Panc1 (cell line): ENCODE results near the gene SCGB3A1.

Source experiments
- CTCF ChIP-seq: fragments of 450-650 bp; IDR thresholded peaks from 2 replicates; pipeline ENCODE4 v1.5.1; 2017; ENCODE audit warnings: mild to moderate bottlenecking
- POLR2AphosphoS5 ChIP-seq: IDR thresholded peaks from 2 replicates; pipeline ENCODE4 v1.6.1; 2012; ENCODE audit warnings: mild to moderate bottlenecking, low read depth, low read length, moderate library complexity
- SIN3A ChIP-seq: IDR thresholded peaks from 2 replicates; pipeline ENCODE4 v1.6.1; 2012; ENCODE audit warnings: low read depth, mild to moderate bottlenecking, low read length, moderate library complexity, borderline replicate concordance; ENCODE audit not compliant: insufficient read depth
- TCF7L2 ChIP-seq: IDR thresholded peaks from 2 replicates; pipeline ENCODE4 v1.6.1; 2011; ENCODE audit warnings: mild to moderate bottlenecking, low read depth, low read length, inconsistent platforms
- TF ChIP-seq, protein P1 (sequence below), 2 experiments: IDR thresholded peaks; 2 replicates each; pipeline ENCODE4 v1.6.1; 2011 to 2012; ENCODE audit warnings: low read depth in 2 of 2, control low read depth in 1 of 2, low read length in 1 of 2, mild to moderate bottlenecking in 1 of 2, moderate library complexity in 1 of 2; ENCODE audit not compliant: insufficient read depth in 1 of 2

GRCh38 chr5:180605554-180606214 lies 14.4 kb upstream of the SCGB3A1 start:
- TF ChIP-seq CTCF (peak; percentile 92), TCF7L2 (no peak), POLR2AphosphoS5 (no peak), SIN3A (no peak)
- TF ChIP-seq, protein P1, sequence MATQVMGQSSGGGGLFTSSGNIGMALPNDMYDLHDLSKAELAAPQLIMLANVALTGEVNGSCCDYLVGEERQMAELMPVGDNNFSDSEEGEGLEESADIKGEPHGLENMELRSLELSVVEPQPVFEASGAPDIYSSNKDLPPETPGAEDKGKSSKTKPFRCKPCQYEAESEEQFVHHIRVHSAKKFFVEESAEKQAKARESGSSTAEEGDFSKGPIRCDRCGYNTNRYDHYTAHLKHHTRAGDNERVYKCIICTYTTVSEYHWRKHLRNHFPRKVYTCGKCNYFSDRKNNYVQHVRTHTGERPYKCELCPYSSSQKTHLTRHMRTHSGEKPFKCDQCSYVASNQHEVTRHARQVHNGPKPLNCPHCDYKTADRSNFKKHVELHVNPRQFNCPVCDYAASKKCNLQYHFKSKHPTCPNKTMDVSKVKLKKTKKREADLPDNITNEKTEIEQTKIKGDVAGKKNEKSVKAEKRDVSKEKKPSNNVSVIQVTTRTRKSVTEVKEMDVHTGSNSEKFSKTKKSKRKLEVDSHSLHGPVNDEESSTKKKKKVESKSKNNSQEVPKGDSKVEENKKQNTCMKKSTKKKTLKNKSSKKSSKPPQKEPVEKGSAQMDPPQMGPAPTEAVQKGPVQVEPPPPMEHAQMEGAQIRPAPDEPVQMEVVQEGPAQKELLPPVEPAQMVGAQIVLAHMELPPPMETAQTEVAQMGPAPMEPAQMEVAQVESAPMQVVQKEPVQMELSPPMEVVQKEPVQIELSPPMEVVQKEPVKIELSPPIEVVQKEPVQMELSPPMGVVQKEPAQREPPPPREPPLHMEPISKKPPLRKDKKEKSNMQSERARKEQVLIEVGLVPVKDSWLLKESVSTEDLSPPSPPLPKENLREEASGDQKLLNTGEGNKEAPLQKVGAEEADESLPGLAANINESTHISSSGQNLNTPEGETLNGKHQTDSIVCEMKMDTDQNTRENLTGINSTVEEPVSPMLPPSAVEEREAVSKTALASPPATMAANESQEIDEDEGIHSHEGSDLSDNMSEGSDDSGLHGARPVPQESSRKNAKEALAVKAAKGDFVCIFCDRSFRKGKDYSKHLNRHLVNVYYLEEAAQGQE (IDR thresholded peaks at IDR 0.05; ENCODE audit: insufficient read depth in 1 of 2, low read depth in 2 of 2, low read length in 1 of 2), result no peak
